GM19372 (cell line): ENCODE results near the gene NPAS2.

Source experiments
- ATAC-seq: cut with Tn5 transposase; IDR thresholded peaks from one replicate; pipeline ENCODE4 v1.9.1; 2021; ENCODE audit warnings: mild to moderate bottlenecking, low read depth, moderate library complexity; ENCODE audit not compliant: unreplicated experiment

The NPAS2 gene

DNA sequence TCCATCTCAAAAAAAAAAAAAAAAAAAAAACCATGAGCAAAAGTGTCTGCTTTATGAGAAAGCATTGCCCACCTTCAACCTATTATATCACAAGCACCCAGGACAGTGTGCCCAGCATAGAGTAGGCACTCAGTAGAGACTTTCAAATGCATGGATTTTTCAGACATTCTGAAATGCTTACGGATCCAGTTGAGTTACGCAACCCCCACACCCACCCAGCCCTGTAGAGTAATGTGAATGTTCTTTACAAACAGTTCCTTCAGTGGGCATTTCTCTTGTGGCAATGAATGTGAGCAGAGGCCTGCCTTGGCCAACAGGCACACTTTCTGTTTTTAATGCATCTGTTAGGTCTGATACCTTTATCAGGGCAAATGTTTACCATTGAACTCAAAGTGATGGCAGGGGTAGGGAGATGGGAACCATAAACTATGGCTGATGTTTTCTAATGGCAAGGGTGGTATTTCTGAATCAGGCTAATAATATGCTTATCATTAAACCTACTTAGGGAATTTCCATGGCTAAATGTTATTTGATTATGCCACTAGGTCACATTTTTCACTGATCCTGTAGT lies 117.1 kb downstream of the NPAS2 start:
- ATAC-seq, result no peak

- ATAC-seq, result no peak
Measured at GRCh38 chr2:100938031-100939026, 118.4 kb downstream of the NPAS2 start.

- no peak for ATAC-seq
Measured at GRCh38 chr2:100939445-100939844, 119.5 kb downstream of the NPAS2 start.

- no peak for ATAC-seq
Measured at GRCh38 chr2:100940240-100940639, 120.3 kb downstream of the NPAS2 start.

GRCh38 chr2:100940766-100941645 lies 121.1 kb downstream of the NPAS2 start:
- ATAC-seq, result no peak

DNA sequence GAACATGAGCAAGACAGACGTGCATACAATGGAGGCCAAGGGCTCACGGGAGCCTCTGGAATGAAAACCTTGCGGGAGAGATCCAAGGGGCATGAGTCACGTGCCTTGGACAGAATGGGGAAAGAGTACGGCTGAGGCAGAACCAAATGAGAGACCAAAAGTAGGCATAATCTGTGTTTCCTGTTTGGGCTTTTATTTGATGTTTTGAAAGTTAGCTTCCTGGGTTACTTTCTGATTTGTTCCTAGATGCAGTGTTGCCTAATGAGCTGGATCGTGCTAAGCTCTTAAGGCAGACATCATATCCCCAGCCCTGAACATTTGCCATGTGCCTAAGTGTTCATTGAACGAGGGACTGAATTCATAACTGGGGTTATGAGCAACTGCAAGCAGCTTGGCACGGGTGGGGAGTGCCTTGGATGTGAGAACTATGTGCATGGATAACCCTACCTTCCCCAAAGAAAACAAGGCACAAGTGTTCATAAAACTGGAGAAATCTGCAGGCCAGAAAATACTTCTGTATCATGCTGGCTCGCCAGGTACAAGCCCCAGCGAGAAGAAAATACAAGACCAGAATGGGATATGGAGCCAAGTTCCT lies 121.8 kb downstream of the NPAS2 start:
- no peak for ATAC-seq

DNA sequence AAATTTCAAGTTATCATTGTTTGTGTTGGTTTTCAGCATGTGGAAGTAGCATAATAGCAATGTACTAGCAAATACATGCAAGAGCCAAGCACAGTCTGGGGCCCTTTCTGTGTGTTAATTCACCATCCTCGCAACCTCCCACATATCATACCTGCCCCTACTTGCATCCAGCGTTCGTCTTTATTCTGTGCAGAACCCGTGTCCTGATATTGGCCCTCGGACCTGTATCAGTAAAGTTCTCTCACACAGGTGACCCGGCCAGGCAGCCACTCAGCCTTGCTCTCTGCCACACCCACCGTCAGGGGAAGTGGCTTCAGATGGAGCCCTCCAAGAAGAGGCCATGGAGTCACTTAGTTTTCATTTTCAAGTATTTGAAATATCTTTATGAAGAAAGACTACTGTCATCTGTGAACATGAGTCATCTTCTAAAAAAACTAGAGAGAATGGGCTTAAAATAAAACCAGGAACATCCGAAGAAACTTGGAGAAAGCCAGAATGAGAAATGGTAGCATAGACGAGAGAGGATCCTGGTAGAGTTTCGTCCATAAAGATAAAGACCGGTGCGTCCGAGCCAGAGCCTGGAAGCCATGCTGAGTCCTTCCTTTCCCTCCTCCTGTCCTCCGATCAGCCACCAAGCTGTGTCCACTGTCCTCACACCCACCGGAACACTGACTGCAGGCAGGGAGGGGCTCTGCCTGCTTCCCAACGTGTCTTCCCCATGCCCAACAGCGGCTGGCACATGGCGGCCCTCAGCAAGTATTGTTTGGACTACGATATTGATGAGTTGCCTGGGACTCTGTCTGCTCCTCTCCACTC lies 124.9 kb downstream of the NPAS2 start:
- ATAC-seq, result no peak

GRCh38 chr2:100945433-100945740 lies 125.4 kb downstream of the NPAS2 start:
- no peak for ATAC-seq

- ATAC-seq, result no peak
Measured at GRCh38 chr2:100945930-100946607, 126.1 kb downstream of the NPAS2 start.

GRCh38 chr2:100948942-100949811 lies 129.2 kb downstream of the NPAS2 start:
- ATAC-seq, result no peak

- no peak for ATAC-seq
Measured at GRCh38 chr2:100952512-100952911, 132.6 kb downstream of the NPAS2 start.

- ATAC-seq, result no peak
Measured at GRCh38 chr2:100953406-100954043, 133.6 kb downstream of the NPAS2 start.

GRCh38 chr2:100954044-100954420 lies 134.1 kb downstream of the NPAS2 start:
- ATAC-seq, result no peak

- no peak for ATAC-seq
Measured at GRCh38 chr2:100955226-100955625, 135.3 kb downstream of the NPAS2 start.

- ATAC-seq, result no peak
Measured at GRCh38 chr2:100956081-100956480, 136.1 kb downstream of the NPAS2 start.

DNA sequence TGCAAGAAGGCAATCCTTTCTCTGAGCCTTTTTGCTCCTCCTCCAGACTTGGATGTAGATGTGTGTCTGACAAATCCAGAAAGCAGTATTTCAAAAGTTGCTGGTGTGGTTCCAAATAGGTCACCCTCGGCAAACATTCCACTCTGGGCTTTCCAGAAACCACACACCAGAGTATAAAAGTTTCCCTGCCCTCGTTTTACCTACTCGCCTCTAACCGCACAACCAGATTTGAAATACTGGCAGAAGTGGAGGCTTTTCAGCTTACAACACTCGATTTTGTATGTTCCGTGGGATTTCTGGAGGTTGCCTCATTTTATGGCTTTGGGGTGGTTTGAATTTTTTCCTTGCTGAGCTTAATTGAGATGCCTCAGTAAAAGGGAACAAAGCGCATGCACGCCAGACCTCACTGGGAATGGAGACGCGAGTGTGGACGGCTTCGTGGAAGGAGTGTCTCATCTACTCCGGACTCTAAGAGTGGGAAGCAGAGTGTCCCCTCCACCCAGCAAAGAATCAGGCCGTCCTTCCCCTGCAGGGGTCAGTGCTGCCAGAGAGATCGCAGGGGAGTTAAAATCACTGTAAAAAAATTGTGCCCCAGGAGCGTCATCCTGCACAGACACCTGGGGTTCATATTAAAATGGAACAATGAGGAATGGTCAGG lies 138.2 kb downstream of the NPAS2 start:
- ATAC-seq, result no peak

DNA sequence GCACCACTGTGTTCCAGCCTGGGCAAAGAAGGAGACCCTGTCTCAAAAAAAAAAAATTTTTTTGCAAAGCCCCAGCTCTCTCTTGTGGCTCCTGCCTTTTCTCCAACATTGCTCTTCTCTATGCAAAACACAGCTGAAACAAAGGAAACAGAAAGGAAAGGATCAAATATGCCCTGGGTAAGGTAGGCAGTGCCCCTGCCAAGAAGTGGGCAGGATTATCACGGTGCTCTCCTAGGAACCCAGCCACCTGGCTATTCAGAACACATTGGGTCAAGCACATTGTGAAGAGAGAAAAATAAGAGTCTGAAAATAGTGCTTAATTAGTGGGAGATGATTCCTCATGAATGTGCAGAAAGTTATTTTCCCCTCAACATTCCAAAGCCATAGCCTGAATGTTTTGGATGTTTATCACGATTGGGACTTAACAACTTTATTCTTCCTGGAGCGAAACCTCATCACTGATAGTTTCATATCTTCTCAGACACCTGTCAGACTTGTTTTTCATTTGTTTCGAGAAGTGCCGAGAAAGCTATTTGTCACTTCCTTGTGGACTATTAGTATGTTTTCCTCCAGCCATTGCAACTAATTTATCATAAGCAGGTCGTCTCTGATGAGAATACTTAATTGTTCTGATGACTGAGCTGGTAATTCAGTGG lies 139.4 kb downstream of the NPAS2 start:
- ATAC-seq, result no peak
